GM23338 (cell line): ENCODE results near the gene LRRC47. TPM values are rescaled to one million over a fixed set of nuclear protein-coding genes. Genes with fewer than 3 reads are reported as not detected.

Experiments used
- ATAC-seq: fragments of 200-7000 bp; cut with Tn5 transposase; 3 replicates; pipeline ENCODE4 v1.9.1; 2020
- DNase-seq: peaks from one replicate; pipeline ENCODE4 v3.0.0-alpha.2; 2015; ENCODE audit warnings: low spot score
- H2AFZ ChIP-seq: fragments of 200-600 bp; sonication (generic); 2 replicates; pipeline ENCODE4 v1.8.0; 2016; ENCODE audit warnings: antibody characterized with exemption, mild to moderate bottlenecking, moderate library complexity
- H3F3A ChIP-seq: fragments of 200-600 bp; sonication (generic); replicated peaks from 2 replicates; pipeline ENCODE4 v1.8.0; 2017; ENCODE audit warnings: antibody characterized with exemption, mixed run types, low read depth
- H3K27ac ChIP-seq: fragments of 200-600 bp; sonication (generic); 2 replicates; pipeline ENCODE4 v1.6.1; 2016; ENCODE audit warnings: low read depth
- H3K27me3 ChIP-seq: fragments of 200-600 bp; sonication (generic); 2 replicates; pipeline ENCODE4 v1.8.0; 2016; ENCODE audit warnings: mild to moderate bottlenecking, mixed run types, moderate library complexity; ENCODE audit not compliant: insufficient read depth
- H3K36me3 ChIP-seq: fragments of 200-600 bp; sonication (generic); 2 replicates; pipeline ENCODE4 v1.8.0; 2016; ENCODE audit warnings: mild to moderate bottlenecking; ENCODE audit not compliant: insufficient read depth
- H3K4me1 ChIP-seq: fragments of 200-600 bp; sonication (generic); 2 replicates; pipeline ENCODE4 v1.8.0; 2016; ENCODE audit warnings: mild to moderate bottlenecking, moderate library complexity; ENCODE audit not compliant: insufficient read depth
- H3K4me2 ChIP-seq: fragments of 200-600 bp; sonication (generic); 2 replicates; pipeline ENCODE4 v1.7.1; 2017; ENCODE audit warnings: mixed run types
- H3K4me3 ChIP-seq: fragments of 200-600 bp; sonication (generic); 2 replicates; pipeline ENCODE4 v1.6.1; 2016; ENCODE audit warnings: mixed run types
- H3K79me2 ChIP-seq: fragments of 200-600 bp; sonication (generic); replicated peaks from 2 replicates; pipeline ENCODE4 v1.8.0; 2017; ENCODE audit warnings: mild to moderate bottlenecking; ENCODE audit not compliant: insufficient read depth
- H3K9me2 ChIP-seq: fragments of 200-600 bp; sonication (generic); 2 replicates; pipeline ENCODE4 v1.8.0; 2017; ENCODE audit not compliant: insufficient read depth
- H4K20me1 ChIP-seq: fragments of 200-600 bp; sonication (generic); replicated peaks from 2 replicates; pipeline ENCODE4 v1.8.0; 2017; ENCODE audit warnings: mild to moderate bottlenecking; ENCODE audit not compliant: insufficient read depth
- H3K27ac Mint-ChIP-seq: 2 replicates; pipeline ENCODE4 v1.8.0; 2020; ENCODE audit warnings: inconsistent platforms, mild to moderate bottlenecking, moderate library complexity, mixed read lengths
- H3K27me3 Mint-ChIP-seq: 3 replicates; pipeline ENCODE4 v1.8.0; 2022; ENCODE audit warnings: low read depth, mild to moderate bottlenecking, moderate library complexity, mixed read lengths, inconsistent platforms; ENCODE audit not compliant: insufficient read depth, poor library complexity
- H3K36me3 Mint-ChIP-seq: 3 replicates; pipeline ENCODE4 v1.8.0; 2021; ENCODE audit warnings: low read depth, mild to moderate bottlenecking, inconsistent platforms, moderate library complexity, mixed read lengths
- H3K4me1 Mint-ChIP-seq: 3 replicates; pipeline ENCODE4 v1.8.0; 2020; ENCODE audit warnings: mild to moderate bottlenecking, inconsistent platforms, mixed read lengths
- H3K4me3 Mint-ChIP-seq: 3 replicates; pipeline ENCODE4 v1.8.0; 2021; ENCODE audit warnings: moderate library complexity, mild to moderate bottlenecking, inconsistent platforms, mixed read lengths
- H3K9me3 Mint-ChIP-seq: 3 replicates; pipeline ENCODE4 v1.8.0; 2020; ENCODE audit warnings: moderate library complexity, mild to moderate bottlenecking, inconsistent platforms, mixed read lengths
- CREB1 ChIP-seq: fragments of 250-450 bp; sonication (Bioruptor Pico); IDR thresholded peaks from 2 replicates; pipeline ENCODE4 v1.5.0; 2020; ENCODE audit warnings: low read depth, mild to moderate bottlenecking, moderate library complexity
- CTCF ChIP-seq, 2 experiments: fragments of 200-600 bp in 1 of 2; sonication (generic) in 1 of 2; conservative IDR thresholded peaks; 2 replicates each; pipeline versions ENCODE4 v1.5.1 to v1.6.1; 2016 to 2017; ENCODE audit warnings: antibody characterized with exemption in 2 of 2, low read depth in 2 of 2, mild to moderate bottlenecking in 2 of 2, moderate library complexity in 1 of 2
- ETS1 ChIP-seq: IDR thresholded peaks from 2 replicates; pipeline ENCODE4 v1.6.1; 2016; ENCODE audit warnings: antibody characterized with exemption
- EZH2 ChIP-seq: fragments of 200-600 bp; sonication (generic); IDR thresholded peaks from one replicate; pipeline ENCODE4 v1.8.0; 2017; ENCODE audit warnings: antibody characterized with exemption, mild to moderate bottlenecking, low read depth; ENCODE audit not compliant: unreplicated experiment
- EZH2phosphoT487 ChIP-seq: fragments of 200-600 bp; sonication (generic); IDR thresholded peaks from one replicate; pipeline ENCODE4 v1.8.1; 2018; ENCODE audit warnings: antibody characterized with exemption; ENCODE audit not compliant: unreplicated experiment
- JUNB ChIP-seq: IDR thresholded peaks from one replicate; pipeline ENCODE4 v1.6.1; 2016; ENCODE audit warnings: antibody characterized with exemption; ENCODE audit not compliant: unreplicated experiment
- NANOG ChIP-seq: IDR thresholded peaks from 2 replicates; pipeline ENCODE4 v1.6.1; 2016; ENCODE audit warnings: antibody characterized with exemption, borderline replicate concordance
- POLR2AphosphoS5 ChIP-seq: IDR thresholded peaks from 2 replicates; pipeline ENCODE4 v1.6.1; 2016; ENCODE audit warnings: antibody characterized with exemption, low read depth
- REST ChIP-seq: IDR thresholded peaks from one replicate; pipeline ENCODE4 v1.6.1; 2018; ENCODE audit warnings: antibody characterized with exemption; ENCODE audit not compliant: unreplicated experiment
- STAT1 ChIP-seq: IDR thresholded peaks from one replicate; pipeline ENCODE4 v1.6.1; 2016; ENCODE audit warnings: antibody characterized with exemption; ENCODE audit not compliant: unreplicated experiment
- ZNF114 ChIP-seq: fragments of 250-450 bp; sonication (Bioruptor Pico); IDR thresholded peaks from 2 replicates; pipeline ENCODE4 v1.5.0; 2020; ENCODE audit warnings: mild to moderate bottlenecking, moderate library complexity
- ZNF331 ChIP-seq: fragments of 250-450 bp; sonication (Bioruptor Pico); IDR thresholded peaks from 2 replicates; pipeline ENCODE4 v1.5.0; 2020; ENCODE audit warnings: low read depth, mild to moderate bottlenecking, moderate library complexity
- ZNF462 ChIP-seq: fragments of 250-450 bp; sonication (Bioruptor Pico); IDR thresholded peaks from 2 replicates; pipeline ENCODE4 v1.5.0; 2020; ENCODE audit warnings: mild to moderate bottlenecking, moderate library complexity
- polyA plus RNA-seq: library from polyadenylated mRNA; unstranded; fragments of >200 nt; fragmentation: Nextera tagmentation; extraction: Ambion mirVana; gene quantifications from 2 replicates; pipeline ENCODE4 v1.2.1, GENCODE V29; 2016
- total RNA-seq: library from RNA; depleted of rRNA; stranded (reverse); fragments of >200 nt; shearing (Covaris generic); gene quantifications from 2 replicates; pipeline ENCODE4 v1.2.3, GENCODE V29; 2014

The LRRC47 gene
- total and polyA plus RNA-seq, 2 experiments from 2014 or later = 15.8 to 76.8 TPM

- peaks cover 68% of the 10 kb centered on the region for H3K36me3 Mint-ChIP-seq
- Histone ChIP-seq H3K4me1 (peaks cover 21% of the 10 kb centered on the region), H3K9me2 (no peaks in the 10 kb centered on the region), H2AFZ (no peak overlapping the region), H3K4me2 (no peak overlapping the region), H3K79me2 (peaks cover 53% of the 10 kb centered on the region), H3K4me3 (no peak overlapping the region), H4K20me1 (peaks cover under 1% of the 10 kb centered on the region; the same call in 1 of the 2 replicates), H3F3A (peaks cover 5% of the 10 kb centered on the region; the same call in 1 of the 2 replicates), H3K36me3 (peaks cover 9% of the 10 kb centered on the region), H3K27ac (peak overlapping the region; percentile 26; the same call in 1 of the 2 replicates), H3K27me3 (no peaks in the 10 kb centered on the region)
- H3K9me3 Mint-ChIP-seq = no peaks in the 10 kb centered on the region
- ATAC-seq = no peak
- DNase-seq = no peak
- H3K27ac Mint-ChIP-seq = peak overlapping the region; percentile 66
- no peak overlapping the region for H3K4me3 Mint-ChIP-seq
- TF ChIP-seq REST (no peak), ETS1 (no peak), ZNF331 (CRISPR knock-in tag) (no peak), POLR2AphosphoS5 (no peak), STAT1 (no peak), NANOG (no peak), ZNF114 (CRISPR knock-in tag) (no peak), CREB1 (no peak), JUNB (no peak), EZH2phosphoT487 (no peak), EZH2 (no peak), ZNF462 (CRISPR knock-in tag) (no peak), CTCF (conservative IDR thresholded peaks at IDR 0.05; ENCODE audit: low read depth in 2 of 2) (no peak)
- peaks cover 19% of the 10 kb centered on the region for H3K27me3 Mint-ChIP-seq
- peaks cover 37% of the 10 kb centered on the region for H3K4me1 Mint-ChIP-seq
These were observed 8.3 kb downstream of the LRRC47 start for GRCh38 chr1:3787745-3788605.
